Kidney (tissue), 14 donors: ENCODE measurements around the gene IFNA2. TPM values are rescaled to one million over a fixed set of nuclear protein-coding genes. Genes with fewer than 3 reads are reported as not detected.

ENCODE experiments used
- DNase-seq, 5 donors: peaks; one replicate each; pipeline ENCODE4 v3.0.0-alpha.2; 2013 to 2020
- FAIRE-seq: peaks from 2 replicates; lab custom pipeline; 2012; peaks lifted over from hg19 to GRCh38; lab: Jason Lieb, UNC
- H3K27ac ChIP-seq, 2 donors: one replicate each; pipeline ENCODE4 v1.7.0; 2013; ENCODE audit warnings: low read depth in 2 of 2, low read length in 2 of 2, inconsistent platforms in 1 of 2
- H3K27me3 ChIP-seq: one replicate; pipeline ENCODE4 v1.7.1; 2013; ENCODE audit warnings: low read length, inconsistent platforms; ENCODE audit not compliant: control insufficient read depth, insufficient read depth
- H3K36me3 ChIP-seq, 3 donors: one replicate each; pipeline versions ENCODE4 v1.7.0 to v1.7.1; 2013; ENCODE audit warnings: low read length in 3 of 3, control low read depth in 1 of 3, inconsistent platforms in 1 of 3; ENCODE audit not compliant: insufficient read depth in 3 of 3, control insufficient read depth in 2 of 3
- H3K4me1 ChIP-seq, 3 donors: one replicate each; pipeline versions ENCODE4 v1.7.0 to v1.7.1; 2013; ENCODE audit warnings: low read length in 3 of 3, inconsistent platforms in 1 of 3, low read depth in 1 of 3; ENCODE audit not compliant: control insufficient read depth in 2 of 3, insufficient read depth in 2 of 3
- H3K4me3 ChIP-seq, 3 donors: one replicate each; pipeline versions ENCODE4 v1.7.0 to v1.8.1; 2013; ENCODE audit warnings: low read length in 3 of 3, control low read depth in 1 of 3, inconsistent platforms in 1 of 3
- H3K9ac ChIP-seq, 3 donors: one replicate each; pipeline versions ENCODE4 v1.7.0 to v1.7.1; 2013; ENCODE audit warnings: low read length in 3 of 3, control low read depth in 1 of 3, inconsistent platforms in 1 of 3
- H3K9me3 ChIP-seq, 3 donors: one replicate each; pipeline versions ENCODE4 v1.7.0 to v1.7.1; 2013; ENCODE audit warnings: low read length in 3 of 3, control low read depth in 1 of 3, inconsistent platforms in 1 of 3; ENCODE audit not compliant: control insufficient read depth in 2 of 3, insufficient read depth in 1 of 3
- intact Hi-C: fragments of 100-400 bp; cut with DNase I; formaldehyde crosslinking; loops from one replicate; pipeline ENCODE4 v1.11.1; 2022
- polyA plus RNA-seq: library from polyadenylated mRNA; stranded (reverse); fragments of 350-450 nt; fragmentation: Illumina TruSeq; extraction: RNeasy Lipid Tissue Mini Kit (QIAGEN cat#74804); gene quantifications from one replicate; pipeline ENCODE4 v1.2.3, GENCODE V29; 2014; ENCODE audit warnings: low read depth, low replicate concordance; ENCODE audit not compliant: insufficient read depth
- total RNA-seq: library from RNA; stranded (reverse); fragmentation: NEBNext Ultra II Directional; extraction: Animal tissue kit (Norgen Biotek cat#: 25700); gene quantifications from one replicate; pipeline ENCODE4 v1.2.1, GENCODE V29; 2021
- TF ChIP-seq, protein P1 (sequence below): IDR thresholded peaks from 3 replicates; pipeline ENCODE4 v1.5.1; 2012; ENCODE audit warnings: mild to moderate bottlenecking, moderate library complexity, borderline replicate concordance; ENCODE audit not compliant: insufficient read depth; ENCODE audit errors: extremely low read depth
- donor health status: control.
- donor health status: control.
- donor health status: control.
- donor health status: control.
- donor health status: control.
- donor health status: DM: yes; HTN: yes; CAD: no.
- donor health status: Normal renal cell carcinoma (clear cell type).

The IFNA2 gene
- total and polyA plus RNA-seq, 2 donors from 2014 or later, result not detected

DNA sequence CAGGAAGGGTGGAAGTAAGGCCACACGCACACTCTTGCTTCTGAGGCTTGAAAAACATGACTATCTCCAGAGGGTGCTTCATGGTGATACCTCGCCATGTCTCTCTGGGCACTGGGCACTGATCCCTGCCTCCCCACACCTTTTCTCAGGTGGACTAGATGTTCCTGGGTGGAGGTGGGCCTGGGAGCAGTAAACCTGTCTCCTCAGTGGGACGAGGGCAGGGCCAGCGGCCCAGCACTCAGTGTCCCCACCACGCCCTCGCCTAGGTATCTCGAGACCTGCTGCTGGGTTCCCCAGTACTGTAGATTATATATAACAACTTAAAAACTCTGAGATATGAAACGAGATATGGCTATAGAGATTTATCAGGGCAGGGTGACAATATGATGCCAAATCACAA is 22.9 kb downstream of the IFNA2 start:
- Histone ChIP-seq H3K36me3 (no peaks in the 10 kb centered on the region), H3K4me1 (no peaks in the 10 kb centered on the region), H3K27ac (no peak overlapping the region), H3K9me3 (no peaks in the 10 kb centered on the region), H3K9ac (no peak overlapping the region), H3K27me3 (no peaks in the 10 kb centered on the region), H3K4me3 (no peak overlapping the region)
- intact Hi-C loops, result no loop called here
- FAIRE-seq, result no peak
- DNase-seq, result no peak
- TF ChIP-seq, protein P1, sequence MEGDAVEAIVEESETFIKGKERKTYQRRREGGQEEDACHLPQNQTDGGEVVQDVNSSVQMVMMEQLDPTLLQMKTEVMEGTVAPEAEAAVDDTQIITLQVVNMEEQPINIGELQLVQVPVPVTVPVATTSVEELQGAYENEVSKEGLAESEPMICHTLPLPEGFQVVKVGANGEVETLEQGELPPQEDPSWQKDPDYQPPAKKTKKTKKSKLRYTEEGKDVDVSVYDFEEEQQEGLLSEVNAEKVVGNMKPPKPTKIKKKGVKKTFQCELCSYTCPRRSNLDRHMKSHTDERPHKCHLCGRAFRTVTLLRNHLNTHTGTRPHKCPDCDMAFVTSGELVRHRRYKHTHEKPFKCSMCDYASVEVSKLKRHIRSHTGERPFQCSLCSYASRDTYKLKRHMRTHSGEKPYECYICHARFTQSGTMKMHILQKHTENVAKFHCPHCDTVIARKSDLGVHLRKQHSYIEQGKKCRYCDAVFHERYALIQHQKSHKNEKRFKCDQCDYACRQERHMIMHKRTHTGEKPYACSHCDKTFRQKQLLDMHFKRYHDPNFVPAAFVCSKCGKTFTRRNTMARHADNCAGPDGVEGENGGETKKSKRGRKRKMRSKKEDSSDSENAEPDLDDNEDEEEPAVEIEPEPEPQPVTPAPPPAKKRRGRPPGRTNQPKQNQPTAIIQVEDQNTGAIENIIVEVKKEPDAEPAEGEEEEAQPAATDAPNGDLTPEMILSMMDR, result no peak

GRCh38 chr9:21357479-21358460 is 27.4 kb downstream of the IFNA2 start:
- Histone ChIP-seq H3K4me1 (no peaks in the 10 kb centered on the region), H3K36me3 (no peaks in the 10 kb centered on the region), H3K9me3 (no peaks in the 10 kb centered on the region), H3K4me3 (no peak overlapping the region), H3K9ac (no peak overlapping the region), H3K27me3 (no peaks in the 10 kb centered on the region), H3K27ac (no peak overlapping the region)
- DNase-seq (no peak), FAIRE-seq (no peak)
- TF ChIP-seq, protein P1, result no peak
- intact Hi-C loops, result no loop called here

- Histone ChIP-seq H3K4me3 (no peak within 1 kb of the TSS), H3K27me3 (no peaks in the 10 kb centered on the region), H3K9me3 (no peaks in the 10 kb centered on the region), H3K36me3 (no peaks in the 10 kb centered on the region), H3K9ac (no peak within 1 kb of the TSS), H3K27ac (no peak within 1 kb of the TSS), H3K4me1 (no peaks in the 10 kb centered on the region)
- TF ChIP-seq, protein P1, result no peak
- intact Hi-C loops, result no loop called here
- FAIRE-seq, result no peak
- DNase-seq, result no peak
These were observed 34.4 kb downstream of the IFNA2 start, which contains the start of gene IFNA6 for GRCh38 chr9:21350787-21351186. TSS of gene IFNA6 (minus strand) at chr9:21350887. CDS start at chr9:21350887, 0 bp downstream.
